ENCODE results near the gene SLC24A3.

GRCh38 chr20:19757487-19758132 is 545.2 kb downstream of the SLC24A3 start:
- no peak for TF ChIP-seq CTCF (IDR thresholded peaks at IDR 0.05; ENCODE audit: low read depth, low read length, poor library complexity, severe bottlenecking)
- TF ChIP-seq EZH2phosphoT487 (IDR thresholded peaks at IDR 0.05; ENCODE audit: borderline replicate concordance, low read length), result no peak

All from DOHH2 (cell line).